DND-41 (cell line): ENCODE measurements around the gene STC2.

Experiments
- ATAC-seq: fragments of 200-7000 bp; cut with Tn5 transposase; 3 replicates; pipeline ENCODE4 v1.9.1; 2021; ENCODE audit warnings: low read depth; ENCODE audit not compliant: insufficient read depth
- DNase-seq: peaks from one replicate; pipeline ENCODE4 v3.0.0-alpha.2; 2020
- H2AFZ ChIP-seq: 2 replicates; pipeline ENCODE4 v1.6.0; 2012; ENCODE audit warnings: low read depth, low read length
- H3K27ac ChIP-seq: 2 replicates; pipeline ENCODE4 v1.5.1; 2012; ENCODE audit warnings: low read length, inconsistent platforms
- H3K27me3 ChIP-seq: fragments of 200-600 bp; sonication (generic); 2 replicates; pipeline ENCODE4 v1.6.0; 2012; ENCODE audit warnings: low read length, mild to moderate bottlenecking, inconsistent platforms; ENCODE audit not compliant: insufficient read depth, poor library complexity
- H3K36me3 ChIP-seq: 2 replicates; pipeline ENCODE4 v1.5.1; 2012; ENCODE audit warnings: low read length, inconsistent platforms; ENCODE audit not compliant: insufficient read depth
- H3K4me1 ChIP-seq: 2 replicates; pipeline ENCODE4 v1.5.1; 2012; ENCODE audit warnings: mild to moderate bottlenecking, low read length; ENCODE audit not compliant: insufficient read depth
- H3K4me2 ChIP-seq: 2 replicates; pipeline ENCODE4 v1.6.0; 2012; ENCODE audit warnings: mild to moderate bottlenecking, moderate library complexity, low read length, inconsistent platforms; ENCODE audit not compliant: insufficient read depth
- H3K4me3 ChIP-seq, 2 experiments: fragments of 200-600 bp in 1 of 2; shearing (Covaris generic) in 1 of 2; 2 replicates each; pipeline ENCODE4 v1.5.1; 2012 to 2016; ENCODE audit warnings: inconsistent platforms in 2 of 2, low read length in 2 of 2, mild to moderate bottlenecking in 2 of 2, low read depth in 1 of 2, moderate library complexity in 1 of 2
- H3K79me2 ChIP-seq: 2 replicates; pipeline ENCODE4 v1.6.0; 2012; ENCODE audit warnings: low read length, inconsistent platforms; ENCODE audit not compliant: insufficient read depth
- H3K9ac ChIP-seq: 2 replicates; pipeline ENCODE4 v1.6.0; 2012; ENCODE audit warnings: low read depth, mild to moderate bottlenecking, inconsistent platforms, low read length, moderate library complexity
- H3K9me3 ChIP-seq: 2 replicates; pipeline ENCODE4 v1.5.1; 2012; ENCODE audit warnings: low read length, moderate library complexity, mild to moderate bottlenecking, inconsistent platforms; ENCODE audit not compliant: insufficient read depth, severe bottlenecking
- H4K20me1 ChIP-seq: 2 replicates; pipeline ENCODE4 v1.6.0; 2012; ENCODE audit warnings: low read length; ENCODE audit not compliant: insufficient read depth
- CTCF ChIP-seq: IDR thresholded peaks from 2 replicates; pipeline ENCODE4 v1.5.1; 2012; ENCODE audit warnings: borderline replicate concordance, low read length, moderate library complexity, mild to moderate bottlenecking; ENCODE audit not compliant: poor library complexity, severe bottlenecking; ENCODE audit errors: extremely low read depth
- EZH2 ChIP-seq: IDR thresholded peaks from 3 replicates; pipeline ENCODE4 v1.6.1; 2012; ENCODE audit warnings: borderline replicate concordance, low read depth, mild to moderate bottlenecking, moderate library complexity, low read length, inconsistent platforms; ENCODE audit not compliant: severe bottlenecking

STC2 gene

GRCh38 chr5:173354645-173355044 is 26.4 kb upstream of the STC2 start:
- Histone ChIP-seq H3K4me1 (no peaks in the 10 kb centered on the region), H4K20me1 (no peaks in the 10 kb centered on the region), H3K4me2 (no peak overlapping the region), H3K27me3 (peaks cover 26% of the 10 kb centered on the region), H2AFZ (no peak overlapping the region), H3K27ac (no peak overlapping the region), H3K9me3 (no peaks in the 10 kb centered on the region), H3K79me2 (no peaks in the 10 kb centered on the region), H3K9ac (no peak overlapping the region), H3K36me3 (no peaks in the 10 kb centered on the region), H3K4me3 (no peak overlapping the region)
- DNase-seq (no peak), ATAC-seq (no peak)
- TF ChIP-seq CTCF = no peak
- TF ChIP-seq EZH2 = no peak

GRCh38 chr5:173352366-173353349 is 24.4 kb upstream of the STC2 start:
- ATAC-seq (no peak), DNase-seq (no peak)
- Histone ChIP-seq H3K79me2 (no peaks in the 10 kb centered on the region), H3K4me2 (no peak overlapping the region), H3K4me1 (no peaks in the 10 kb centered on the region), H3K27ac (no peak overlapping the region), H3K4me3 (no peak overlapping the region), H3K27me3 (peaks cover 27% of the 10 kb centered on the region), H3K9me3 (no peaks in the 10 kb centered on the region), H3K36me3 (no peaks in the 10 kb centered on the region), H4K20me1 (no peaks in the 10 kb centered on the region), H3K9ac (no peak overlapping the region), H2AFZ (no peak overlapping the region)
- TF ChIP-seq CTCF (no peak), EZH2 (no peak)

GRCh38 chr5:173342813-173343755 is 14.9 kb upstream of the STC2 start:
- H4K20me1 ChIP-seq = no peaks in the 10 kb centered on the region
- H3K79me2 ChIP-seq = no peaks in the 10 kb centered on the region
- no peak for ATAC-seq
- no peak overlapping the region for H3K9ac ChIP-seq
- no peak overlapping the region for H3K4me3 ChIP-seq
- no peak for DNase-seq
- no peak overlapping the region for H3K4me2 ChIP-seq
- H3K27ac ChIP-seq = no peak overlapping the region
- no peak overlapping the region for H2AFZ ChIP-seq
- no peaks in the 10 kb centered on the region for H3K27me3 ChIP-seq
- H3K4me1 ChIP-seq = no peaks in the 10 kb centered on the region
- TF ChIP-seq CTCF = no peak
- no peak for TF ChIP-seq EZH2
- no peaks in the 10 kb centered on the region for H3K9me3 ChIP-seq
- no peaks in the 10 kb centered on the region for H3K36me3 ChIP-seq
